Keratinocyte (primary cell): ENCODE measurements around the gene AGPAT2. TPM values are rescaled to one million over a fixed set of nuclear protein-coding genes. Genes with fewer than 3 reads are reported as not detected.

ENCODE experiments used
- DNase-seq: peaks from one replicate; pipeline ENCODE4 v3.0.0-alpha.2; 2011; ENCODE audit warnings: low read depth, missing footprints, low spot score
- FAIRE-seq: peaks from 2 replicates; lab custom pipeline; 2011; peaks lifted over from hg19 to GRCh38; lab: Jason Lieb, UNC
- H2AFZ ChIP-seq: 2 replicates; pipeline ENCODE4 v1.6.0; 2012; ENCODE audit warnings: low read length, control low read depth, inconsistent platforms; ENCODE audit not compliant: control insufficient read depth
- H3K27ac ChIP-seq: 2 replicates; pipeline ENCODE4 v1.5.1; 2011; ENCODE audit warnings: low read length; ENCODE audit not compliant: control insufficient read depth, insufficient read depth
- H3K27me3 ChIP-seq: 3 replicates; pipeline ENCODE4 v1.6.0; 2011; ENCODE audit warnings: low read length; ENCODE audit not compliant: control insufficient read depth, insufficient read depth; ENCODE audit errors: extremely low read depth
- H3K36me3 ChIP-seq, 2 experiments: 2 replicates in 1 of 2; 3 replicates in 1 of 2; pipeline ENCODE4 v1.5.1; 2011; ENCODE audit warnings: low read length in 2 of 2, mild to moderate bottlenecking in 1 of 2; ENCODE audit not compliant: control insufficient read depth in 2 of 2, insufficient read depth in 2 of 2; ENCODE audit errors: extremely low read depth in 1 of 2
- H3K4me1 ChIP-seq: 3 replicates; pipeline ENCODE4 v1.5.1; 2011; ENCODE audit warnings: low read length; ENCODE audit not compliant: control insufficient read depth, insufficient read depth; ENCODE audit errors: extremely low read depth
- H3K4me2 ChIP-seq: 3 replicates; pipeline ENCODE4 v1.6.0; 2011; ENCODE audit warnings: low read depth, low read length; ENCODE audit not compliant: control insufficient read depth, insufficient read depth; ENCODE audit errors: extremely low read depth
- H3K4me3 ChIP-seq, 3 experiments: fragments of 200-600 bp in 1 of 3; sonication (generic) in 1 of 3; 2 replicates in 2 of 3; 3 replicates in 1 of 3; pipeline ENCODE4 v1.5.1; 2011 to 2016; ENCODE audit warnings: low read length in 3 of 3, mild to moderate bottlenecking in 3 of 3, control low read depth in 2 of 3, inconsistent platforms in 1 of 3, low read depth in 1 of 3, mixed read lengths in 1 of 3, mixed run types in 1 of 3, moderate library complexity in 1 of 3; ENCODE audit not compliant: control insufficient read depth in 2 of 3, insufficient read depth in 2 of 3; ENCODE audit errors: extremely low read depth in 1 of 3
- H3K79me2 ChIP-seq: 2 replicates; pipeline ENCODE4 v1.6.0; 2012; ENCODE audit warnings: low read length; ENCODE audit not compliant: control insufficient read depth, insufficient read depth
- H3K9ac ChIP-seq: 3 replicates; pipeline ENCODE4 v1.6.0; 2011; ENCODE audit warnings: low read length; ENCODE audit not compliant: control insufficient read depth, insufficient read depth; ENCODE audit errors: extremely low read depth
- H3K9me1 ChIP-seq: 3 replicates; pipeline ENCODE4 v1.6.0; 2011; ENCODE audit warnings: low read length; ENCODE audit not compliant: control insufficient read depth, insufficient read depth; ENCODE audit errors: extremely low read depth
- H3K9me3 ChIP-seq: 2 replicates; pipeline ENCODE4 v1.5.1; 2012; ENCODE audit warnings: low read depth, low read length; ENCODE audit not compliant: control insufficient read depth
- H4K20me1 ChIP-seq: 3 replicates; pipeline ENCODE4 v1.6.0; 2011; ENCODE audit warnings: low read length; ENCODE audit not compliant: control insufficient read depth, insufficient read depth; ENCODE audit errors: extremely low read depth
- EZH2 ChIP-seq: IDR thresholded peaks from one replicate; pipeline ENCODE4 v1.6.1; 2012; ENCODE audit warnings: inconsistent platforms, mild to moderate bottlenecking, low read length, moderate library complexity
- dilution Hi-C: fragments of 300-500 bp; cut with MboI; formaldehyde crosslinking; loops from one replicate; pipeline ENCODE4 v1.7.0; 2020; ENCODE audit warnings: low sequenced_read_pairs; ENCODE audit not compliant: extremely low pct_ligation_motif_present
- polyA plus RNA-seq, 5 experiments: library from polyadenylated mRNA; depleted of rRNA in 3 of 5; stranded (reverse) in 3 of 5; stranded (forward) in 1 of 5; unstranded in 1 of 5; fragments of >200 nt; gene quantifications; 1 replicate in 1 of 5; 2 replicates in 3 of 5; 3 replicates in 1 of 5; pipeline versions ENCODE4 v1.2.1 to v1.2.3, GENCODE V29; 2011 to 2012; ENCODE audit warnings: missing spikeins in 2 of 5, low read depth in 1 of 5, low replicate concordance in 1 of 5
- TF ChIP-seq, protein P1 (sequence below), 3 experiments: IDR thresholded peaks in 1 of 3; conservative IDR thresholded peaks in 1 of 3; optimal IDR thresholded peaks in 1 of 3; 2 replicates in 2 of 3; 3 replicates in 1 of 3; pipeline versions ENCODE3 to v1.5.1; 2011; ENCODE audit warnings: low read length in 3 of 3, mild to moderate bottlenecking in 3 of 3, moderate library complexity in 2 of 3, control low read depth in 1 of 3, inconsistent platforms in 1 of 3; ENCODE audit not compliant: insufficient read depth in 2 of 3; ENCODE audit errors: extremely low read depth in 1 of 3

The AGPAT2 gene
- polyA plus RNA-seq, 1 donor (not counting 4 experiments of a cell fraction or from before 2014, with no cell fraction given): 26.5 TPM

DNA sequence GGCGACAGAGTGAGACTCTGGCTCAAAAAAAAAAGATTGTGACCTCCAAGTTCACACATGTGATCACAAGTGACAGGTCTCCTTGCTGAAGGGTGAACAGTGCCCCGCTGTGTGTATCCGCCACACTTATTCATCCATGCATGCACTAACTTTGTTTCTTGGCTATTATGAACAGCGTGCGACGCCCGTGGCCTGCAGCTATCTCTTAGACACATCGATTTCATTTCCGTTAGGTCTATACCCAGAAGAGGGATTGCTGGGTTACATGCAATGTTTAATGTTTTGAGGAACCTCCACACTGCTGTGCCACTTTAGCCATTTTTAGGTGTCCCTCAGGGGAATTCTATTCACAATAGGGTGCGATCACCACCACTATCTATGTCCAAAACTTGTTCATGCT is 36.6 kb downstream of the AGPAT2 start:
- Histone ChIP-seq H3K9me1 (no peaks in the 10 kb centered on the region), H3K27ac (no peak overlapping the region), H3K9ac (no peak overlapping the region), H3K9me3 (no peaks in the 10 kb centered on the region), H3K4me1 (no peaks in the 10 kb centered on the region), H3K27me3 (peaks cover 19% of the 10 kb centered on the region), H3K4me3 (no peak overlapping the region), H4K20me1 (no peaks in the 10 kb centered on the region), H2AFZ (no peak overlapping the region), H3K36me3 (no peaks in the 10 kb centered on the region), H3K79me2 (no peaks in the 10 kb centered on the region), H3K4me2 (no peak overlapping the region)
- DNase-seq (no peak), FAIRE-seq (no peak)
- no peak for TF ChIP-seq EZH2
- TF ChIP-seq, protein P1, sequence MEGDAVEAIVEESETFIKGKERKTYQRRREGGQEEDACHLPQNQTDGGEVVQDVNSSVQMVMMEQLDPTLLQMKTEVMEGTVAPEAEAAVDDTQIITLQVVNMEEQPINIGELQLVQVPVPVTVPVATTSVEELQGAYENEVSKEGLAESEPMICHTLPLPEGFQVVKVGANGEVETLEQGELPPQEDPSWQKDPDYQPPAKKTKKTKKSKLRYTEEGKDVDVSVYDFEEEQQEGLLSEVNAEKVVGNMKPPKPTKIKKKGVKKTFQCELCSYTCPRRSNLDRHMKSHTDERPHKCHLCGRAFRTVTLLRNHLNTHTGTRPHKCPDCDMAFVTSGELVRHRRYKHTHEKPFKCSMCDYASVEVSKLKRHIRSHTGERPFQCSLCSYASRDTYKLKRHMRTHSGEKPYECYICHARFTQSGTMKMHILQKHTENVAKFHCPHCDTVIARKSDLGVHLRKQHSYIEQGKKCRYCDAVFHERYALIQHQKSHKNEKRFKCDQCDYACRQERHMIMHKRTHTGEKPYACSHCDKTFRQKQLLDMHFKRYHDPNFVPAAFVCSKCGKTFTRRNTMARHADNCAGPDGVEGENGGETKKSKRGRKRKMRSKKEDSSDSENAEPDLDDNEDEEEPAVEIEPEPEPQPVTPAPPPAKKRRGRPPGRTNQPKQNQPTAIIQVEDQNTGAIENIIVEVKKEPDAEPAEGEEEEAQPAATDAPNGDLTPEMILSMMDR (optimal IDR thresholded peaks at IDR 0.05 in 1 of 3, IDR thresholded peaks at IDR 0.05 in 1 of 3, conservative IDR thresholded peaks at IDR 0.05 in 1 of 3; ENCODE audit: extremely low read depth in 1 of 3, insufficient read depth in 2 of 3, low read length in 3 of 3): no peak
- dilution Hi-C loops: no loop called here

DNA sequence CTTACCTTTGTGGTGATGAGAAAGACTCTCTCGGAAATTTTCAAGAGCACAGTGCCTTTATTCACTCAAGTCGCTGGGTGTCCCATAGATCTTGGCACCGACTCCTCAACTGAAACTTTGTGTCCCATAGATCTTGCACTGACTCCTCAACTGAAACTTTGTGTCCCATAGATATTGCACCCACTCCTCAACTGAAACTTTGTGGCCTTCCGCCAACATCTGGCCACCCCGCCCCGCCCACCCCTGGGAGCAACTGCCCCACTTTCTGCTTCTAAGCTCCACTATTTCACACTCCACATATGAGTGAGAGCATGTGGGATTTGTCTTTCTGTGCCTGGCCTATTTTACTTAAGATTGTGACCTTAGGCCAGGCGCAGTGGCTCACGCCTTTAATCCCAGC is 37.2 kb downstream of the AGPAT2 start:
- dilution Hi-C loops: no loop called here
- H3K27ac ChIP-seq: no peak overlapping the region

More for the DNA sequence above, 37.2 kb downstream of the AGPAT2 start:
- Histone ChIP-seq H3K4me2 (no peak overlapping the region), H3K4me1 (no peaks in the 10 kb centered on the region), H3K9ac (no peak overlapping the region), H2AFZ (no peak overlapping the region), H4K20me1 (no peaks in the 10 kb centered on the region), H3K79me2 (no peaks in the 10 kb centered on the region), H3K9me1 (no peaks in the 10 kb centered on the region), H3K4me3 (no peak overlapping the region), H3K36me3 (no peaks in the 10 kb centered on the region), H3K27me3 (peaks cover 20% of the 10 kb centered on the region), H3K9me3 (no peaks in the 10 kb centered on the region)
- FAIRE-seq (no peak), DNase-seq (no peak)
- TF ChIP-seq EZH2: no peak
- TF ChIP-seq, protein P1 (optimal IDR thresholded peaks at IDR 0.05 in 1 of 3, IDR thresholded peaks at IDR 0.05 in 1 of 3, conservative IDR thresholded peaks at IDR 0.05 in 1 of 3; ENCODE audit: extremely low read depth in 1 of 3, insufficient read depth in 2 of 3, low read length in 3 of 3): no peak
